ENCODE measurements around the gene AP3D1.

DNA sequence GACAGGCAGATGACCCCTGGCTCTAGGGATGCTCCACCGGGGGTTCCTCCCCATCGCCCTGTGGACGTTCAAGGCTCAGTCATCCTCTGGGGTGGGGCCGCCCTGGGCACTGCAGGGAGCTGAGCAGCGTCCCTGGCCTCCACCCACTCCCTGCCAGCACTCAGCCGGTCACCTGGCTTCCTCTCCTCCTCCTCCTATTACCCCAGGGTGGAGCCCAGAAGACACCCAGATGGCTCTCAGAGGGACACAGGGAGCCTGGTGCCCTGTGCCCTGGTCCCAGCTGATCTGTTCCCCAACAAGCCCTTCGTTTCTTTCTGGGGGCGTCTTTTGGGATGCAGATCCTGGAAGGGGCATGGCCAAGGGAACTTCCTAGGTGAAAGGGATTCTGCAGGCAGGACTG lies 96.6 kb downstream of the AP3D1 start:
- TF ChIP-seq POLR2A (IDR thresholded peaks at IDR 0.05) = no peak
- TF ChIP-seq, protein P1, sequence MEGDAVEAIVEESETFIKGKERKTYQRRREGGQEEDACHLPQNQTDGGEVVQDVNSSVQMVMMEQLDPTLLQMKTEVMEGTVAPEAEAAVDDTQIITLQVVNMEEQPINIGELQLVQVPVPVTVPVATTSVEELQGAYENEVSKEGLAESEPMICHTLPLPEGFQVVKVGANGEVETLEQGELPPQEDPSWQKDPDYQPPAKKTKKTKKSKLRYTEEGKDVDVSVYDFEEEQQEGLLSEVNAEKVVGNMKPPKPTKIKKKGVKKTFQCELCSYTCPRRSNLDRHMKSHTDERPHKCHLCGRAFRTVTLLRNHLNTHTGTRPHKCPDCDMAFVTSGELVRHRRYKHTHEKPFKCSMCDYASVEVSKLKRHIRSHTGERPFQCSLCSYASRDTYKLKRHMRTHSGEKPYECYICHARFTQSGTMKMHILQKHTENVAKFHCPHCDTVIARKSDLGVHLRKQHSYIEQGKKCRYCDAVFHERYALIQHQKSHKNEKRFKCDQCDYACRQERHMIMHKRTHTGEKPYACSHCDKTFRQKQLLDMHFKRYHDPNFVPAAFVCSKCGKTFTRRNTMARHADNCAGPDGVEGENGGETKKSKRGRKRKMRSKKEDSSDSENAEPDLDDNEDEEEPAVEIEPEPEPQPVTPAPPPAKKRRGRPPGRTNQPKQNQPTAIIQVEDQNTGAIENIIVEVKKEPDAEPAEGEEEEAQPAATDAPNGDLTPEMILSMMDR (IDR thresholded peaks at IDR 0.05) = no peak
